ENCODE results near the gene SEMA6D. TPM values are rescaled to one million over a fixed set of nuclear protein-coding genes. Genes with fewer than 3 reads are reported as not detected.

Gene SEMA6D
- total RNA-seq (10 to 100 TPM in 2 of 6 donors, 1 to 10 TPM in 4; 4.7 to 14.1 (median 6.3) TPM), polyA plus RNA-seq (1 to 10 TPM; 5.4 to 8.9 TPM)

DNA sequence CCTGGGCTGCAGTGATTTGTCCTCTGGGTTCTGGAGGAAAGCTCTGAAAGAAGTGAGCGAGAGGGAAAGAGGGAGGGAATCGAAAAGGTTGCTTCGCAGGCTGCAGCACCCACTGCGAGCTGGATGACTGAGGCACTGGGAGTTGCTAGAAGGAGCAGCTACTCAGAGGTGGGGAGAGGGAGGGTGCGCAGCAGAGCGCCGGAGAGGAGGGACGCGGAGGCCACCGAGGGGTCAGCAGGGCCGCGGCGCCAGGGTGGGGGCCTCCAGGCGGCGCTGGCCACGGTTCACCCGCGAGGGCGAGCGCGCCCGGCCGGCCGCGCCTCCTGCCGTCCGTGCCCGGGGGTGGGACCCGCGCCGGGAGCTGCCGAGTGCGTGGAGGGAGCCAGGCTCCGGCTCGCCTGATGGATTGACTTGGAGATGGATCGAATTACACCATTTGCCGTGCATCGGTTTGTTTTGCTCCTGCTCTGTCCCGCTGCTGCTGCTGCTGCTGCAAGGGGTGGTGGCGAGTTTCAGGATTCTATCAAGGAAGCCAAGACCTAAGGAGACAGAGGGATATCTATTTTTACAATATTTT, at the start of gene SEMA6D:
Gene SEMA6D, plus strand, starts transcription at position 470 of the 577 bp plus-strand sequence. CDS start 42,294 bp downstream, outside the sequence.
- H3K27ac ChIP-seq: peak within 1 kb of the TSS; percentile 16 to 74 (median 52)
- DNase-seq (peak; percentile 74 to 90 (median 78)), FAIRE-seq (no peak), ATAC-seq (peak; percentile 72 to 86 (median 85))
- H3K9me3 ChIP-seq: no peaks in the 10 kb centered on the region
- peaks cover 4 to 14% (median 7%) of the 10 kb centered on the region in 3 donors for H3K4me1 ChIP-seq
- peak in 2 of 4 donors; percentile 25 to 38 for TF ChIP-seq CTCF (IDR thresholded peaks at IDR 0.05)
- 0 to 1% methylated on average over 26 to 40 of the region's 40 CpGs for WGBS, 2 donors
- no peaks in the 10 kb centered on the region for H3K27me3 ChIP-seq
- intact Hi-C loops (cut with DNase I): loop anchor here in 1 of 3 donors (5.0 kb wide), 1 partner anchor 270 kb away; no protein-coding TSS in a partner anchor
- H3K4me3 ChIP-seq: peak within 1 kb of the TSS; percentile 58 to 85 (median 78)
- H3K36me3 ChIP-seq: no peaks in the 10 kb centered on the region

GRCh38 chr15:47669221-47669620, 48.1 kb upstream of the SEMA6D start:
- no peaks in the 10 kb centered on the region for H3K9me3 ChIP-seq
- no peak overlapping the region for H3K27ac ChIP-seq
- FAIRE-seq (no peak), ATAC-seq (no peak), DNase-seq (no peak)
- WGBS, 2 donors: 86 to 90% methylated on average over 2 of the region's 2 CpGs
- H3K36me3 ChIP-seq: no peaks in the 10 kb centered on the region
- intact Hi-C loops (cut with DNase I): no loop called here
- H3K4me1 ChIP-seq: no peaks in the 10 kb centered on the region
- H3K27me3 ChIP-seq: no peaks in the 10 kb centered on the region
- no peak overlapping the region for H3K4me3 ChIP-seq
- no peak for TF ChIP-seq CTCF (IDR thresholded peaks at IDR 0.05)

DNA sequence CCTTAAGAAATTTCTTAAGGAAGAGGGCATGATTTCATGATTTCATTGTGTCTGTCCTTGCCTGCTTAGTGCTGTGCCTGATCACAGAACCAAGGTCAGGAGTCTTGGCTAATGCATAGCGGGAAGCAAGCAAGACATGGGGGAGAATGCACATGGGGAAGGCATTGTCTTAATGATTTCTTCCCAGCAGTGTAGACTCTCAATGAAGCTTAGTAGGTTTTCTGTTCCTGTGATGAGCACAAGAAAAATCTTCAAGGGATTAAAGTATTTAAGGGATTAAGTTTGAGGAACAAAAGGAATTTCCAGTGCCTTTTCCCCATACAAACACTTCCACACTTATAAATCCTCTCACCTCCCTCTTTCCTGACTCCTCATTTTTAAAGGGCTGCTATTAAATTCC, 46.9 kb upstream of the SEMA6D start:
- Histone ChIP-seq H3K4me3 (no peak overlapping the region), H3K27me3 (no peaks in the 10 kb centered on the region), H3K27ac (no peak overlapping the region), H3K4me1 (no peaks in the 10 kb centered on the region), H3K9me3 (no peaks in the 10 kb centered on the region), H3K36me3 (no peaks in the 10 kb centered on the region)
- ATAC-seq: no peak
- no peak for FAIRE-seq
- DNase-seq: no peak
- WGBS, 2 donors: 96 to 100% methylated on average over 1 of the region's 1 CpG
- intact Hi-C loops (cut with DNase I): no loop called here
- TF ChIP-seq CTCF (IDR thresholded peaks at IDR 0.05): no peak

- ATAC-seq: peak in 1 of 4 donors; percentile 47
- H3K9me3 ChIP-seq: no peaks in the 10 kb centered on the region
- 40 to 43% methylated on average over 5 of the region's 5 CpGs for WGBS, 2 donors
- no peak for DNase-seq
- H3K4me1 ChIP-seq: no peaks in the 10 kb centered on the region
- intact Hi-C loops (cut with DNase I): no loop called here
- no peaks in the 10 kb centered on the region for H3K36me3 ChIP-seq
- FAIRE-seq: no peak
- no peaks in the 10 kb centered on the region for H3K27me3 ChIP-seq
- H3K27ac ChIP-seq: no peak overlapping the region
- H3K4me3 ChIP-seq: no peak overlapping the region
- TF ChIP-seq CTCF (IDR thresholded peaks at IDR 0.05): no peak
These were observed 44.0 kb upstream of the SEMA6D start for GRCh38 chr15:47673232-47673761.
